SJCRH30 (cell line): ENCODE data around the gene HYLS1. TPM values are rescaled to one million over a fixed set of nuclear protein-coding genes. Genes with fewer than 3 reads are reported as not detected.

Experiments
- DNase-seq, 2 experiments: peaks; one replicate each; pipeline ENCODE4 v3.0.0-alpha.2; 2015 to 2020
- H3K27ac ChIP-seq: fragments of 250-450 bp; sonication (Bioruptor Pico); 2 replicates; pipeline ENCODE4 v1.5.1; 2020; ENCODE audit warnings: mild to moderate bottlenecking, moderate library complexity
- H3K27me3 ChIP-seq: fragments of 250-450 bp; sonication (Bioruptor Pico); 2 replicates; pipeline ENCODE4 v1.5.1; 2020; ENCODE audit warnings: mild to moderate bottlenecking, moderate library complexity
- H3K36me3 ChIP-seq: fragments of 250-450 bp; sonication (Bioruptor Pico); 2 replicates; pipeline ENCODE4 v1.5.1; 2020; ENCODE audit warnings: mild to moderate bottlenecking, moderate library complexity
- H3K4me1 ChIP-seq: fragments of 250-450 bp; sonication (Bioruptor Pico); 2 replicates; pipeline ENCODE4 v1.5.1; 2020; ENCODE audit warnings: mild to moderate bottlenecking, moderate library complexity
- H3K4me3 ChIP-seq: fragments of 250-450 bp; sonication (Bioruptor Pico); 2 replicates; pipeline ENCODE4 v1.5.1; 2020; ENCODE audit warnings: mild to moderate bottlenecking, moderate library complexity
- H3K9me3 ChIP-seq: fragments of 250-450 bp; sonication (Bioruptor Pico); replicated peaks from 2 replicates; pipeline ENCODE4 v1.5.1; 2020; ENCODE audit warnings: mild to moderate bottlenecking, moderate library complexity
- total RNA-seq: library from RNA; depleted of rRNA; stranded (reverse); fragments of >200 nt; shearing (Covaris generic); gene quantifications from 2 replicates; pipeline ENCODE4 v1.2.3, GENCODE V29; 2014; rRNA removed

The HYLS1 gene
- total RNA-seq, 1 experiment from 2014 or later: 2.0 TPM

GRCh38 chr11:125947419-125948277 is 60.2 kb downstream of the HYLS1 start:
- H3K4me3 ChIP-seq: no peak overlapping the region
- no peak for DNase-seq
- H3K27me3 ChIP-seq: no peaks in the 10 kb centered on the region
- H3K4me1 ChIP-seq: peaks cover 7% of the 10 kb centered on the region; the same call in 1 of the 2 replicates
- H3K27ac ChIP-seq: no peak overlapping the region
- no peaks in the 10 kb centered on the region for H3K9me3 ChIP-seq
- H3K36me3 ChIP-seq: no peaks in the 10 kb centered on the region

- Histone ChIP-seq H3K9me3 (no peaks in the 10 kb centered on the region), H3K36me3 (no peaks in the 10 kb centered on the region), H3K27me3 (no peaks in the 10 kb centered on the region), H3K27ac (no peak overlapping the region), H3K4me1 (no peaks in the 10 kb centered on the region), H3K4me3 (no peak overlapping the region)
- DNase-seq: no peak
These were observed 61.0 kb downstream of the HYLS1 start for GRCh38 chr11:125948278-125949051.

GRCh38 chr11:125949271-125950177 is 62.1 kb downstream of the HYLS1 start:
- Histone ChIP-seq H3K4me1 (no peaks in the 10 kb centered on the region), H3K27ac (no peak overlapping the region), H3K27me3 (no peaks in the 10 kb centered on the region), H3K9me3 (no peaks in the 10 kb centered on the region), H3K36me3 (no peaks in the 10 kb centered on the region), H3K4me3 (no peak overlapping the region)
- no peak for DNase-seq

- H3K4me3 ChIP-seq: no peak overlapping the region
- H3K27me3 ChIP-seq: no peaks in the 10 kb centered on the region
- DNase-seq: no peak
- H3K9me3 ChIP-seq: no peaks in the 10 kb centered on the region
- H3K4me1 ChIP-seq: no peaks in the 10 kb centered on the region
- no peak overlapping the region for H3K27ac ChIP-seq
- no peaks in the 10 kb centered on the region for H3K36me3 ChIP-seq
These were observed 62.7 kb downstream of the HYLS1 start for GRCh38 chr11:125950178-125950490.

Other genes starting within 250 kb of the HYLS1 start
- 0.08 and 0.14 TPM in 2 replicates for gene ACRV1, start 206.8 kb upstream of the HYLS1 start, total RNA-seq
- not detected in 2 replicates for gene PATE1, start 141.4 kb upstream of the HYLS1 start, total RNA-seq
- 0.25 TPM in 1 of 2 replicates, not detected in the other for gene PATE2, start 108.8 kb upstream of the HYLS1 start, total RNA-seq
- gene PATE3, start 99.5 kb upstream of the HYLS1 start, total RNA-seq: not detected in 2 replicates
- not detected in 2 replicates for gene PATE4, start 54.4 kb upstream of the HYLS1 start, total RNA-seq
- 10.1 and 10.3 TPM in 2 replicates for gene PUS3, start 15.5 kb downstream of the HYLS1 start, total RNA-seq
- gene DDX25, start 16.8 kb downstream of the HYLS1 start, total RNA-seq: 0.18 TPM in 1 of 2 replicates, not detected in the other
- gene VSIG10L2, start 58.4 kb downstream of the HYLS1 start, total RNA-seq: 0.02 TPM in 1 of 2 replicates, not detected in the other
- 59.6 and 76.1 TPM in 2 replicates for gene CDON, start 175.2 kb downstream of the HYLS1 start, total RNA-seq